Measurements from ENCODE around the gene USHBP1. TPM values are rescaled to one million over a fixed set of nuclear protein-coding genes. Genes with fewer than 3 reads are reported as not detected.

Gene USHBP1
- 16.5 and 23.6 TPM in 2 replicates for total RNA-seq

GRCh38 chr19:17264641-17264979, at the start of gene USHBP1:
Gene USHBP1, minus strand, starts transcription at chr19:17264745. Its CDS starts 446 bp downstream, at chr19:17264299.

GRCh38 chr19:17309198-17309964, 44.8 kb upstream of the USHBP1 start, which contains the start of gene DDA1:
Gene DDA1, plus strand, starts transcription at chr19:17309563. Its CDS starts 92 bp downstream, at chr19:17309655.

GRCh38 chr19:17305517-17306284, 41.2 kb upstream of the USHBP1 start, which contains the start of gene MRPL34:
Gene MRPL34, plus strand, starts transcription at chr19:17305872. Its CDS starts 21 bp downstream, at chr19:17305893.

GRCh38 chr19:17303167-17303939, 38.8 kb upstream of the USHBP1 start, which contains the start of gene ABHD8:
Gene ABHD8, minus strand, starts transcription at chr19:17303425. Its CDS starts 1,809 bp downstream, at chr19:17301616.

GRCh38 chr19:17281391-17282304, 17.1 kb upstream of the USHBP1 start, which contains the start of gene ANKLE1:
Gene ANKLE1, plus strand, starts transcription at chr19:17281901. Its CDS starts 20 bp downstream, at chr19:17281921.

GRCh38 chr19:17266975-17267788, 2.6 kb upstream of the USHBP1 start, which contains the start of gene BABAM1:
Gene BABAM1, plus strand, starts transcription at chr19:17267443. Its CDS starts 1,364 bp downstream, at chr19:17268807.

GRCh38 chr19:17245535-17245984, 19.0 kb downstream of the USHBP1 start, which contains the start of gene NR2F6:
Gene NR2F6, minus strand, starts transcription at chr19:17245919. Its CDS starts 699 bp downstream, at chr19:17245220.

GRCh38 chr19:17226002-17226933, 38.3 kb downstream of the USHBP1 start, which contains the start of gene OCEL1:
Gene OCEL1, plus strand, starts transcription at chr19:17226226. Its CDS starts 22 bp downstream, at chr19:17226248.

GRCh38 chr19:17215127-17215971, 49.2 kb downstream of the USHBP1 start, which contains the start of gene USE1:
Gene USE1, plus strand, starts transcription at chr19:17215357. Its CDS starts 49 bp downstream, at chr19:17215406.

Other genes with a start within 250 kb of the USHBP1 start
- gene CPAMD8, start 237.9 kb downstream of the USHBP1 start, total RNA-seq: 0.20 and 0.80 TPM in 2 replicates
- gene HAUS8, start 189.3 kb downstream of the USHBP1 start, total RNA-seq: 12.8 and 15.5 TPM in 2 replicates
- gene MYO9B, start 189.0 kb downstream of the USHBP1 start, total RNA-seq: 69.8 and 80.9 TPM in 2 replicates
- 15.0 and 18.3 TPM in 2 replicates for gene USE1, start 49.4 kb downstream of the USHBP1 start, total RNA-seq
- gene OCEL1, start 38.5 kb downstream of the USHBP1 start, total RNA-seq: 2.4 and 8.8 TPM in 2 replicates
- gene NR2F6, start 18.8 kb downstream of the USHBP1 start, total RNA-seq: 55.6 and 56.3 TPM in 2 replicates
- 141 and 165 TPM in 2 replicates for gene BABAM1, start 2.7 kb upstream of the USHBP1 start, total RNA-seq
- 0.73 and 1.3 TPM in 2 replicates for gene ANKLE1, start 17.2 kb upstream of the USHBP1 start, total RNA-seq
- gene ABHD8, start 38.7 kb upstream of the USHBP1 start, total RNA-seq: 3.1 and 5.4 TPM in 2 replicates
- gene MRPL34, start 41.1 kb upstream of the USHBP1 start, total RNA-seq: 56.7 and 76.8 TPM in 2 replicates
- 60.0 TPM in 2 replicates for gene DDA1, start 44.8 kb upstream of the USHBP1 start, total RNA-seq
- 2.3 TPM in 2 replicates for gene ANO8, start 70.1 kb upstream of the USHBP1 start, total RNA-seq
- 15.0 and 15.3 TPM in 2 replicates for gene GTPBP3, start 72.8 kb upstream of the USHBP1 start, total RNA-seq
- 6.3 and 8.9 TPM in 2 replicates for gene PLVAP, start 112.6 kb upstream of the USHBP1 start, total RNA-seq
- not detected in 2 replicates for gene CCDC194, start 129.5 kb upstream of the USHBP1 start, total RNA-seq
- 295 and 315 TPM in 2 replicates for gene BST2, start 140.9 kb upstream of the USHBP1 start, total RNA-seq
- 68.6 and 75.3 TPM in 2 replicates for gene MVB12A, start 155.3 kb upstream of the USHBP1 start, total RNA-seq
- not detected in 2 replicates for gene TMEM221, start 183.9 kb upstream of the USHBP1 start, total RNA-seq
- gene NXNL1, start 196.2 kb upstream of the USHBP1 start, total RNA-seq: not detected in 2 replicates
- gene SLC27A1, start 205.8 kb upstream of the USHBP1 start, total RNA-seq: 7.5 and 8.9 TPM in 2 replicates
- gene PGLS, start 246.9 kb upstream of the USHBP1 start, total RNA-seq: 92.7 and 109 TPM in 2 replicates